Measurements from ENCODE around the gene GH2.
"Not testable (repeated sequence)": the region's sequence is repeated elsewhere in the genome, so short reads cannot be mapped to it uniquely, and the experiment has no call there.

Gene GH2

GRCh38 chr17:63896524-63897354 is 15.0 kb upstream of the GH2 start, which contains the start of gene CSH1:
Gene CSH1, minus strand, starts transcription at chr17:63896574. Its CDS starts 63 bp downstream, at chr17:63896511.
- H3K27ac ChIP-seq (ENCODE audit: low read depth, low read length); H3K4me1 ChIP-seq (ENCODE audit: control insufficient read depth in 5 of 5, insufficient read depth in 5 of 5, low read length in 5 of 5); H3K9me3 ChIP-seq (ENCODE audit: control insufficient read depth in 5 of 5, low read length in 5 of 5); H3K9ac ChIP-seq (ENCODE audit: low read length in 5 of 5); H3K4me3 ChIP-seq (ENCODE audit: low read depth in 1 of 5, low read length in 5 of 5); H3K36me3 ChIP-seq (ENCODE audit: control insufficient read depth in 5 of 5, insufficient read depth in 5 of 5, low read length in 5 of 5); H3K27me3 ChIP-seq (ENCODE audit: control insufficient read depth in 5 of 5, insufficient read depth in 4 of 5, low read length in 5 of 5): not testable (repeated sequence)

GRCh38 chr17:63894821-63895220 is 13.1 kb upstream of the GH2 start:
- H3K4me3 ChIP-seq (ENCODE audit: low read depth in 1 of 5, low read length in 5 of 5); H3K9me3 ChIP-seq (ENCODE audit: control insufficient read depth in 5 of 5, low read length in 5 of 5); H3K27ac ChIP-seq (ENCODE audit: low read depth, low read length); H3K4me1 ChIP-seq (ENCODE audit: control insufficient read depth in 5 of 5, insufficient read depth in 5 of 5, low read length in 5 of 5); H3K36me3 ChIP-seq (ENCODE audit: control insufficient read depth in 5 of 5, insufficient read depth in 5 of 5, low read length in 5 of 5); H3K27me3 ChIP-seq (ENCODE audit: control insufficient read depth in 5 of 5, insufficient read depth in 4 of 5, low read length in 5 of 5); H3K9ac ChIP-seq (ENCODE audit: low read length in 5 of 5): not testable (repeated sequence)

GRCh38 chr17:63894021-63894420 is 12.3 kb upstream of the GH2 start:
- not testable (repeated sequence) for H3K4me3 ChIP-seq (ENCODE audit: low read depth in 1 of 5, low read length in 5 of 5); H3K27ac ChIP-seq (ENCODE audit: low read depth, low read length); H3K36me3 ChIP-seq (ENCODE audit: control insufficient read depth in 5 of 5, insufficient read depth in 5 of 5, low read length in 5 of 5); H3K9me3 ChIP-seq (ENCODE audit: control insufficient read depth in 5 of 5, low read length in 5 of 5); H3K27me3 ChIP-seq (ENCODE audit: control insufficient read depth in 5 of 5, insufficient read depth in 4 of 5, low read length in 5 of 5); H3K4me1 ChIP-seq (ENCODE audit: control insufficient read depth in 5 of 5, insufficient read depth in 5 of 5, low read length in 5 of 5); H3K9ac ChIP-seq (ENCODE audit: low read length in 5 of 5)

GRCh38 chr17:63892316-63893037 is 10.7 kb upstream of the GH2 start:
- not testable (repeated sequence) for H3K9ac ChIP-seq (ENCODE audit: low read length in 5 of 5); H3K27me3 ChIP-seq (ENCODE audit: control insufficient read depth in 5 of 5, insufficient read depth in 4 of 5, low read length in 5 of 5); H3K36me3 ChIP-seq (ENCODE audit: control insufficient read depth in 5 of 5, insufficient read depth in 5 of 5, low read length in 5 of 5); H3K27ac ChIP-seq (ENCODE audit: low read depth, low read length); H3K9me3 ChIP-seq (ENCODE audit: control insufficient read depth in 5 of 5, low read length in 5 of 5); H3K4me1 ChIP-seq (ENCODE audit: control insufficient read depth in 5 of 5, insufficient read depth in 5 of 5, low read length in 5 of 5); H3K4me3 ChIP-seq (ENCODE audit: low read depth in 1 of 5, low read length in 5 of 5)

- not testable (repeated sequence) for H3K27me3 ChIP-seq (ENCODE audit: control insufficient read depth in 5 of 5, insufficient read depth in 4 of 5, low read length in 5 of 5); H3K4me1 ChIP-seq (ENCODE audit: control insufficient read depth in 5 of 5, insufficient read depth in 5 of 5, low read length in 5 of 5); H3K9me3 ChIP-seq (ENCODE audit: control insufficient read depth in 5 of 5, low read length in 5 of 5); H3K27ac ChIP-seq (ENCODE audit: low read depth, low read length); H3K4me3 ChIP-seq (ENCODE audit: low read depth in 1 of 5, low read length in 5 of 5); H3K9ac ChIP-seq (ENCODE audit: low read length in 5 of 5); H3K36me3 ChIP-seq (ENCODE audit: control insufficient read depth in 5 of 5, insufficient read depth in 5 of 5, low read length in 5 of 5)
These were observed 7.5 kb upstream of the GH2 start for GRCh38 chr17:63889026-63889848.

- not testable (repeated sequence) for H3K4me1 ChIP-seq (ENCODE audit: control insufficient read depth in 5 of 5, insufficient read depth in 5 of 5, low read length in 5 of 5); H3K9me3 ChIP-seq (ENCODE audit: control insufficient read depth in 5 of 5, low read length in 5 of 5); H3K9ac ChIP-seq (ENCODE audit: low read length in 5 of 5); H3K27me3 ChIP-seq (ENCODE audit: control insufficient read depth in 5 of 5, insufficient read depth in 4 of 5, low read length in 5 of 5); H3K4me3 ChIP-seq (ENCODE audit: low read depth in 1 of 5, low read length in 5 of 5); H3K27ac ChIP-seq (ENCODE audit: low read depth, low read length); H3K36me3 ChIP-seq (ENCODE audit: control insufficient read depth in 5 of 5, insufficient read depth in 5 of 5, low read length in 5 of 5)
These were observed 3.4 kb upstream of the GH2 start for GRCh38 chr17:63885119-63885518.

- H3K9me3 ChIP-seq (ENCODE audit: control insufficient read depth in 5 of 5, low read length in 5 of 5); H3K27me3 ChIP-seq (ENCODE audit: control insufficient read depth in 5 of 5, insufficient read depth in 4 of 5, low read length in 5 of 5); H3K27ac ChIP-seq (ENCODE audit: low read depth, low read length); H3K4me3 ChIP-seq (ENCODE audit: low read depth in 1 of 5, low read length in 5 of 5); H3K4me1 ChIP-seq (ENCODE audit: control insufficient read depth in 5 of 5, insufficient read depth in 5 of 5, low read length in 5 of 5); H3K36me3 ChIP-seq (ENCODE audit: control insufficient read depth in 5 of 5, insufficient read depth in 5 of 5, low read length in 5 of 5); H3K9ac ChIP-seq (ENCODE audit: low read length in 5 of 5): not testable (repeated sequence)
These were observed 932 bp upstream of the GH2 start for GRCh38 chr17:63882626-63883126.

- not testable (repeated sequence) for H3K9ac ChIP-seq (ENCODE audit: low read length in 5 of 5); H3K27me3 ChIP-seq (ENCODE audit: control insufficient read depth in 5 of 5, insufficient read depth in 4 of 5, low read length in 5 of 5); H3K9me3 ChIP-seq (ENCODE audit: control insufficient read depth in 5 of 5, low read length in 5 of 5); H3K27ac ChIP-seq (ENCODE audit: low read depth, low read length); H3K4me1 ChIP-seq (ENCODE audit: control insufficient read depth in 5 of 5, insufficient read depth in 5 of 5, low read length in 5 of 5); H3K4me3 ChIP-seq (ENCODE audit: low read depth in 1 of 5, low read length in 5 of 5); H3K36me3 ChIP-seq (ENCODE audit: control insufficient read depth in 5 of 5, insufficient read depth in 5 of 5, low read length in 5 of 5)
These were observed 407 bp downstream of the GH2 start for GRCh38 chr17:63881337-63881736.

- peaks cover 0 to 6% (median 0%) of the 10 kb centered on the region in 5 donors for H3K4me1 ChIP-seq (ENCODE audit: control insufficient read depth in 5 of 5, insufficient read depth in 5 of 5, low read length in 5 of 5)
- H3K27me3 ChIP-seq (ENCODE audit: control insufficient read depth in 5 of 5, insufficient read depth in 4 of 5, low read length in 5 of 5) = peaks cover 0 to 2% (median 0%) of the 10 kb centered on the region in 5 donors
- no peaks in the 10 kb centered on the region for H3K9me3 ChIP-seq (ENCODE audit: control insufficient read depth in 5 of 5, low read length in 5 of 5)
- no peak overlapping the region for H3K9ac ChIP-seq (ENCODE audit: low read length in 5 of 5)
- no peak overlapping the region for H3K4me3 ChIP-seq (ENCODE audit: low read depth in 1 of 5, low read length in 5 of 5)
- no peaks in the 10 kb centered on the region for H3K36me3 ChIP-seq (ENCODE audit: control insufficient read depth in 5 of 5, insufficient read depth in 5 of 5, low read length in 5 of 5)
- H3K27ac ChIP-seq (ENCODE audit: low read depth, low read length) = no peak overlapping the region
These were observed 1.0 kb downstream of the GH2 start for GRCh38 chr17:63880706-63881105.

- H3K9me3 ChIP-seq (ENCODE audit: control insufficient read depth in 5 of 5, low read length in 5 of 5); H3K27ac ChIP-seq (ENCODE audit: low read depth, low read length); H3K36me3 ChIP-seq (ENCODE audit: control insufficient read depth in 5 of 5, insufficient read depth in 5 of 5, low read length in 5 of 5); H3K4me1 ChIP-seq (ENCODE audit: control insufficient read depth in 5 of 5, insufficient read depth in 5 of 5, low read length in 5 of 5); H3K9ac ChIP-seq (ENCODE audit: low read length in 5 of 5); H3K4me3 ChIP-seq (ENCODE audit: low read depth in 1 of 5, low read length in 5 of 5); H3K27me3 ChIP-seq (ENCODE audit: control insufficient read depth in 5 of 5, insufficient read depth in 4 of 5, low read length in 5 of 5): not testable (repeated sequence)
These were observed 3.3 kb downstream of the GH2 start for GRCh38 chr17:63878413-63878812.
